Measurements from ENCODE around the gene NUDT16L1. TPM values are rescaled to one million over a fixed set of nuclear protein-coding genes. Genes with fewer than 3 reads are reported as not detected.

The NUDT16L1 gene
- total RNA-seq, 6 donors from 2014 or later: 14.9 to 66.0 (median 34.1) TPM

DNA sequence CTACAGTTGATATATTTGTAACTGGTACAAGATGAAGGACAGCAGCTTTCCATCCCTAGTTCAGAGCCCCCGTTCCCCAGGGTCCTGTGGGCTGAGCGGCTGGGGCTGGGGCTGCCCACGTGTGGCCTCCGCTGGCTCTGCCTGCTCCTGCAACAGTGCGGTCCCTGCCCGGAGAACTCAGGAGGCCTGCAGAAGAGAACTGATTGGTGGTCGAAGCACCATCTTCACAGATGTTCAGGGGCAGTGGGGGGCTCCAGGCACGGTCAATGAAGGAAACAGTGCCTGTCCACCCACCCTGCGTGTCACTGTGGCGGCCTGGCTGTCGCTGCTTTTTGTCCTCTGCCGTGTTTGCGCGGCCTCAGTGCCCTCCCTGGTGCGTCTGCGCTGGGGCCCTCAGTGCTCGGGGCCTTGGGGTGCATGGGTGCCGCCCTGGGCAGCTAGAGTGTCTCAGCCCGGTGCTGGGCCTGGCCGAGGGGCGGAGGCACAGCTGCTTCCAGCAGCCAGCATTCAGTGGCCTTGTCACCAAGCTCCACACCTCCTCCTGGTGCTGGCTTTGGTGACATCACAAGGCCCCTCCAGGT, 4.2 kb upstream of the NUDT16L1 start:
- no peaks in the 10 kb centered on the region for H3K9me3 ChIP-seq
- TF ChIP-seq EP300 (IDR thresholded peaks at IDR 0.05) (no peak), POLR2A (IDR thresholded peaks at IDR 0.05) (no peak), POLR2AphosphoS5 (IDR thresholded peaks at IDR 0.05) (no peak)
- TF ChIP-seq, protein P1, sequence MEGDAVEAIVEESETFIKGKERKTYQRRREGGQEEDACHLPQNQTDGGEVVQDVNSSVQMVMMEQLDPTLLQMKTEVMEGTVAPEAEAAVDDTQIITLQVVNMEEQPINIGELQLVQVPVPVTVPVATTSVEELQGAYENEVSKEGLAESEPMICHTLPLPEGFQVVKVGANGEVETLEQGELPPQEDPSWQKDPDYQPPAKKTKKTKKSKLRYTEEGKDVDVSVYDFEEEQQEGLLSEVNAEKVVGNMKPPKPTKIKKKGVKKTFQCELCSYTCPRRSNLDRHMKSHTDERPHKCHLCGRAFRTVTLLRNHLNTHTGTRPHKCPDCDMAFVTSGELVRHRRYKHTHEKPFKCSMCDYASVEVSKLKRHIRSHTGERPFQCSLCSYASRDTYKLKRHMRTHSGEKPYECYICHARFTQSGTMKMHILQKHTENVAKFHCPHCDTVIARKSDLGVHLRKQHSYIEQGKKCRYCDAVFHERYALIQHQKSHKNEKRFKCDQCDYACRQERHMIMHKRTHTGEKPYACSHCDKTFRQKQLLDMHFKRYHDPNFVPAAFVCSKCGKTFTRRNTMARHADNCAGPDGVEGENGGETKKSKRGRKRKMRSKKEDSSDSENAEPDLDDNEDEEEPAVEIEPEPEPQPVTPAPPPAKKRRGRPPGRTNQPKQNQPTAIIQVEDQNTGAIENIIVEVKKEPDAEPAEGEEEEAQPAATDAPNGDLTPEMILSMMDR (IDR thresholded peaks at IDR 0.05): no peak
- no peak overlapping the region for H3K27ac ChIP-seq
- no peak overlapping the region for H3K4me3 ChIP-seq
- 94 to 98% methylated on average over 7 to 20 of the region's 21 CpGs for WGBS, 2 donors
- H3K36me3 ChIP-seq: peaks cover 7 to 60% (median 47%) of the 10 kb centered on the region in 4 donors
- DNase-seq (peak in 1 of 2 donors; percentile 78), ATAC-seq (ENCODE audit: low FRiP score in 2 of 2) (no peak)
- peaks cover 10 to 21% (median 13%) of the 10 kb centered on the region in 4 donors for H3K4me1 ChIP-seq
- H3K27me3 ChIP-seq: no peaks in the 10 kb centered on the region

DNA sequence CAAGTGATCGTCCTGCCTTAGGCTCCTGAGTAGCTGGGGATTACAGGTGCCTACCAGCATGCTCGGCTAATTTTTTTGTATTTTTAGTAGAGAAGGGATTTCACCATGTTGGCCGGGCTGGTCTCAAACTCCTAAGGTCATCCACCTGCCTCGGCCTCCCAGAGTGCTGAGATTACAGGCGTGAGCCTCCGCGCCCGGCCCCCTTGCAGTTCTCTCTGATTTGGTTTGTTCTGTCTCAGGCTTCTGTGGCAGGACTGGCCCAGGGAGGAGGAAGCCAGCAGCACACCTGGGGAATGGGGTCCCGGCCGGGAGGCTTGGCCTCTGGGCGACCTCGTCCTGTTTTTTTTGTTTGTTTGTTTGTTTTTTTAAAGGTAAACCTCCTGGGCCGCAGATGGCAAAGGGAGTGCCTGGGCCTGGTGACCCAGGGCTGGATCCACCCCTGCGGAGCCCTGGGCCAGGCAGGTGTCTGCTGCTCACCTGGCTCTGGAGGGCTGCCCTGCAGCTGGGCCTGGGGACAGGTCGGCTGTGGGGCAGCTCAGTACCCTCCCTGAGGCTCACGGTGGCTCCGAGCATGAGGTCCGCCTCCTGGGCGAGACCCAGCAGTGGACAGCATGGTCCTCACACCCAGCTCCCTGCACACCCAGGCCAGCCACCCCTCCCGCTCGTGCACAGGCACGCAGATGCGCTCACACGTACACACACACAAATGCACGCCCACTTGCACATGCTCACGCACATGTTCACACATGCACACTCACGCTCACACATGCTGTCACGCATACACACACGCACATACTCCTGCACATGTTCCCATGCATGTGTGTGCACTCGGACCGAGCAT, 3.3 kb upstream of the NUDT16L1 start:
- DNase-seq: no peak
- TF ChIP-seq POLR2A (IDR thresholded peaks at IDR 0.05) (no peak), EP300 (IDR thresholded peaks at IDR 0.05) (no peak), POLR2AphosphoS5 (IDR thresholded peaks at IDR 0.05) (no peak)
- TF ChIP-seq, protein P1 (IDR thresholded peaks at IDR 0.05): no peak
- Histone ChIP-seq H3K36me3 (peaks cover 4 to 54% (median 39%) of the 10 kb centered on the region in 4 donors), H3K27ac (no peak overlapping the region), H3K4me1 (peaks cover 17 to 30% (median 21%) of the 10 kb centered on the region in 4 donors), H3K4me3 (no peak overlapping the region), H3K9me3 (no peaks in the 10 kb centered on the region), H3K27me3 (no peaks in the 10 kb centered on the region)
- WGBS, 2 donors: 83 to 90% methylated on average over 25 to 31 of the region's 31 CpGs
- ATAC-seq (ENCODE audit: low FRiP score in 2 of 2): no peak

GRCh38 chr16:4690946-4691665, 2.3 kb upstream of the NUDT16L1 start:
- H3K9me3 ChIP-seq: no peaks in the 10 kb centered on the region
- H3K4me1 ChIP-seq: peaks cover 17 to 35% (median 21%) of the 10 kb centered on the region in 4 donors
- H3K27me3 ChIP-seq: no peaks in the 10 kb centered on the region
- no peak overlapping the region for H3K4me3 ChIP-seq
- no peak for DNase-seq
- H3K36me3 ChIP-seq: peaks cover 6 to 52% (median 40%) of the 10 kb centered on the region in 4 donors
- TF ChIP-seq EP300 (IDR thresholded peaks at IDR 0.05) (no peak), POLR2A (IDR thresholded peaks at IDR 0.05) (no peak), POLR2AphosphoS5 (IDR thresholded peaks at IDR 0.05) (no peak)
- TF ChIP-seq, protein P1 (IDR thresholded peaks at IDR 0.05): no peak
- ATAC-seq (ENCODE audit: low FRiP score in 2 of 2): no peak
- WGBS, 2 donors: 64 to 66% methylated on average over 5 to 17 of the region's 19 CpGs
- H3K27ac ChIP-seq: no peak overlapping the region

DNA sequence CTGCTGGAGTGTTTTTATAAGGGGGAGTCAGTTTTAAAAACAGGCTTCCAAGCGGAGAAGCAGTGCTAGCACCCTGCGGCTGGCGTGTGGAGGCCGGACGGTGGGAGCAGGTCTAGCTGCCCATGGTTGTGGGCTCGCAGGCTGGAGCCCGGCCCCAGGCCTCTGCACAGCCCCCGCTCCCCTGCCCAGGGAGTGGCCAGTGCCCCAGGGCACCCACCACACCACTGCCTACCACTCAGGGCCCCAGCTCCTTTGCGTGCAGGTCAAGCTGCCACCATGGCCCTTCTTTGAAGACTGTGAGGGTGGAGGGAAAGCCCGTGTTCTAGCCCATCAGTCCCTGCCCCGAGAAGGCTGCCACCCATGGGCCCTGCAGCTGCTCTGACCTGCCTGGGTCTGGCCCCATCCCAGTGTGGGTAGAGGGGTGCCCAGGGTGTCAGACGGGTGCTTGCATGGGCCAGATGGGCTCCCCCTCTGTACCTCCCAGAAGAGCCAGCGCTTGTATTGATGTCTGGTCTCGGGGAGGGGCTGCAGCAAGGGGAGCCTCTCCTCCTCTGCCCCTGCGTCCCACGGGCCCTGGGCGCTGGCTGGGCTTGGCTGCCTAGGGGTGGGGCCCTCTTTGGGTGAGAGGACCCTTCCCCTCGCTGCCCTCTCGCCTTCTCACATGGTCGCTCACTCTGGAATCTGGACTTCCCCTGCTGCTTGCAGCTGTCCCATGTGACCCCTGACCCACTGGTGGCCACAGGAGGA, 1.5 kb upstream of the NUDT16L1 start:
- DNase-seq (peak in 1 of 2 donors; percentile 78), ATAC-seq (ENCODE audit: low FRiP score in 2 of 2) (no peak)
- no peak for TF ChIP-seq POLR2AphosphoS5 (IDR thresholded peaks at IDR 0.05)
- TF ChIP-seq, protein P1 (IDR thresholded peaks at IDR 0.05): no peak
- TF ChIP-seq EP300 (IDR thresholded peaks at IDR 0.05): no peak
- TF ChIP-seq POLR2A (IDR thresholded peaks at IDR 0.05): no peak
- 76 to 83% methylated on average over 9 to 18 of the region's 20 CpGs for WGBS, 2 donors
- H3K4me1 ChIP-seq: peaks cover 17 to 35% (median 21%) of the 10 kb centered on the region in 4 donors
- H3K27me3 ChIP-seq: no peaks in the 10 kb centered on the region
- H3K9me3 ChIP-seq: no peaks in the 10 kb centered on the region
- H3K4me3 ChIP-seq: no peak overlapping the region
- peaks cover 4 to 52% (median 39%) of the 10 kb centered on the region in 4 donors for H3K36me3 ChIP-seq
- H3K27ac ChIP-seq: peak overlapping the region in 1 of 4 donors; percentile 88
